GM06990 (cell line): ENCODE data around the gene HAS3.

ENCODE experiments used
- DNase-seq: peaks from one replicate; pipeline ENCODE4 v3.0.0-alpha.2; 2011; ENCODE audit not compliant: insufficient read length; ENCODE audit errors: extremely low read depth
- H3K27me3 ChIP-seq: replicated peaks from 2 replicates; pipeline ENCODE4 v1.6.0; 2011; ENCODE audit warnings: low read length; ENCODE audit not compliant: control insufficient read depth, insufficient read depth
- H3K36me3 ChIP-seq: 2 replicates; pipeline ENCODE4 v1.5.1; 2011; ENCODE audit warnings: low read length; ENCODE audit not compliant: control insufficient read depth, insufficient read depth
- H3K4me3 ChIP-seq: replicated peaks from 2 replicates; pipeline ENCODE4 v1.5.1; 2011; ENCODE audit warnings: low read depth, mild to moderate bottlenecking, control low read depth, low read length
- TF ChIP-seq, protein P1 (sequence below): IDR thresholded peaks from 2 replicates; pipeline ENCODE4 v1.5.1; 2011; ENCODE audit warnings: low read length, control low read depth, mild to moderate bottlenecking, inconsistent platforms; ENCODE audit not compliant: insufficient read depth, poor library complexity, severe bottlenecking

HAS3 gene

DNA sequence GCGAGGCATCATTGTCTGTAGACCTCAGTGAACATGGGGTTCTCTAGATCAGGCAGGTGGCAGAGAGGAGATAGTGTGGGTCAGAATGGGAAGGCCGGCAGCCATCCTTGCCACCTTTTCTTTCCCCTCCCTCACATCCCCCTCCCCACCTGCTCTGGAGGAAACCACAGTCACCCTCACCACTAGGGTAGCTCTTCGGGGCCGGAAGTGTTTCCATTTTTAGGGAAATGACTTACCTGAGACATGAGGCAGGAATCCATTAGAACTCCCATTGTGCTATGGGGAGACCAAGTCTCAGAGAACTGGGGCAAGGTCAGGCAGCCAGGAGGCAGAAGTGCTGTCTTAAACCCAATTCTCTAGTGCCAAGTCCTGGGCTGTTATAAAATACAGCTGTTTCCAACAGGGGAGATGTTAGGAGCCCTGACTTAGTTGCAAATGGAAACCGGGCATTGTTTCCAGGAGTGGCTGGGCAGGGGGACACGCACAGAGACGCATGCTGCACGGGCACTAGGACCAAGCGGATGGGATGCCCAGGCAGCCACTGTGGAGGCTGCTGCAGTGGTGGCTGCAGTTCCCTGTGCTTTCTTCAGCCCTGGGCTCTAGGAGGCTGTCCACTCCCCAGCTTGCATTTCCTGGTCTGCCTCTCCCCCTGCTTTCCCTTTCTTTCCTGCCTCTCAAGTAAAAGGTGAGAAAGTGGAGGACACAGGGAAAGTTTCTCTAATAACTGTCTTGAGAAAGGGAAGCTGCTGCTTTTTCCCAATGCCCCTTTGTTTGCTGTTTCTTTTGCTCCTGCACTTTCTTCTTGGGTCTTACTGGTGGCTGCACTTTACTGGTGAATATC is 2.8 kb downstream of the HAS3 start:
- DNase-seq = no peak
- H3K4me3 ChIP-seq = no peak overlapping the region
- no peaks in the 10 kb centered on the region for H3K27me3 ChIP-seq
- H3K36me3 ChIP-seq = peaks cover 6% of the 10 kb centered on the region
- TF ChIP-seq, protein P1, sequence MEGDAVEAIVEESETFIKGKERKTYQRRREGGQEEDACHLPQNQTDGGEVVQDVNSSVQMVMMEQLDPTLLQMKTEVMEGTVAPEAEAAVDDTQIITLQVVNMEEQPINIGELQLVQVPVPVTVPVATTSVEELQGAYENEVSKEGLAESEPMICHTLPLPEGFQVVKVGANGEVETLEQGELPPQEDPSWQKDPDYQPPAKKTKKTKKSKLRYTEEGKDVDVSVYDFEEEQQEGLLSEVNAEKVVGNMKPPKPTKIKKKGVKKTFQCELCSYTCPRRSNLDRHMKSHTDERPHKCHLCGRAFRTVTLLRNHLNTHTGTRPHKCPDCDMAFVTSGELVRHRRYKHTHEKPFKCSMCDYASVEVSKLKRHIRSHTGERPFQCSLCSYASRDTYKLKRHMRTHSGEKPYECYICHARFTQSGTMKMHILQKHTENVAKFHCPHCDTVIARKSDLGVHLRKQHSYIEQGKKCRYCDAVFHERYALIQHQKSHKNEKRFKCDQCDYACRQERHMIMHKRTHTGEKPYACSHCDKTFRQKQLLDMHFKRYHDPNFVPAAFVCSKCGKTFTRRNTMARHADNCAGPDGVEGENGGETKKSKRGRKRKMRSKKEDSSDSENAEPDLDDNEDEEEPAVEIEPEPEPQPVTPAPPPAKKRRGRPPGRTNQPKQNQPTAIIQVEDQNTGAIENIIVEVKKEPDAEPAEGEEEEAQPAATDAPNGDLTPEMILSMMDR = no peak

DNA sequence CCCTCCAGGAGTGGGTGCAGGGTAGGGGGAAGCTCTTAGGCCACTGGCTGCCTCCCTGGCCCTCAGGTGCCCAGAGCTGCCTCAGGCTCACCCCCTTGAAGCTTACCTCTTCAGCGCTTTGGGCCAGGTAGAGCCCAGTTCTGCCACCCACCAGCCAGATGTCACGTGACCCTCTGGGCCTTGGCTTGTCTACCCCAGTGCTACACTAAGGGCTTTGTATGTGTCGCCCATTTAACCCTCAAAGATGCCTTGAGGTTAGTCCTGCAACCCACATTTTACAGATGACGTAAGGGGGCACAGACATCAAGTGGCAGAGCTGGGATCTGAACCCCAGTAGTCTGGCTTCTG is 3.4 kb downstream of the HAS3 start:
- H3K4me3 ChIP-seq = no peak overlapping the region
- H3K36me3 ChIP-seq = peaks cover 6% of the 10 kb centered on the region
- no peak for DNase-seq
- TF ChIP-seq, protein P1 = no peak
- H3K27me3 ChIP-seq = no peaks in the 10 kb centered on the region

DNA sequence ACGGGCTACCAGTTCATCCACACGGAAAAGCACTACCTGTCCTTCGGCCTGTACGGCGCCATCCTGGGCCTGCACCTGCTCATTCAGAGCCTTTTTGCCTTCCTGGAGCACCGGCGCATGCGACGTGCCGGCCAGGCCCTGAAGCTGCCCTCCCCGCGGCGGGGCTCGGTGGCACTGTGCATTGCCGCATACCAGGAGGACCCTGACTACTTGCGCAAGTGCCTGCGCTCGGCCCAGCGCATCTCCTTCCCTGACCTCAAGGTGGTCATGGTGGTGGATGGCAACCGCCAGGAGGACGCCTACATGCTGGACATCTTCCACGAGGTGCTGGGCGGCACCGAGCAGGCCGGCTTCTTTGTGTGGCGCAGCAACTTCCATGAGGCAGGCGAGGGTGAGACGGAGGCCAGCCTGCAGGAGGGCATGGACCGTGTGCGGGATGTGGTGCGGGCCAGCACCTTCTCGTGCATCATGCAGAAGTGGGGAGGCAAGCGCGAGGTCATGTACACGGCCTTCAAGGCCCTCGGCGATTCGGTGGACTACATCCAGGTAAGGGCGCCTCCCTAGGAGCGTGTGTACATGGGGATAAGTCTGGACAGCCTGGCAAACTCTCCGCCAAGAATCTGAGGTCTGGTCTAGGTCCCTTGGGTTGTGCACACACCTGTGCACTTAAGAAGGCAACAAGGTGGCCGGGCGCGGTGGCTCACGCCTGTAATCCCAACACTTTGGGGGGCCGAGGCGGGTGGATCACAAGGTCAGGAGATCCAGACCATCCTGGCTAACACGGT is 4.2 kb downstream of the HAS3 start:
- no peak for DNase-seq
- no peak overlapping the region for H3K4me3 ChIP-seq
- H3K36me3 ChIP-seq = peaks cover 6% of the 10 kb centered on the region
- TF ChIP-seq, protein P1 = no peak
- H3K27me3 ChIP-seq = no peaks in the 10 kb centered on the region

DNA sequence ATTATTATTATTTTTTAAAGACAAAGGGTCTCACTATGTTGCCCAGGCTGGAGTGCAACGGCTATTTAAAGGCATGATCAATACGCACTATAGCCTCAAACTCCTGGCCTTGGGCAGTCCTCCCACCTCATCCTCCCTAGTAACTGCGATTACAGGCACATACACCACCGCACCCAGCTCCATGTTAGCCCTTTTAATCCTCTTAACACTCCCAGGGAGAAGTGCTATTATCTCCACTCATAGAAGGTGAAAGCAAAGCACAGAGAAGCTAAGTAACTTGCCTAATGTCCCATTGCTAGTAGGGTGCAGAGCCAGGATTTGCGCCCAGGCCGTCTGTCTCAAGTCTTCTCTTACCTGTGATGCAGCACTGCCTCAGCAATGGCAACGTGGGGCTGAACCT is 5.0 kb downstream of the HAS3 start:
- TF ChIP-seq, protein P1 = no peak
- Histone ChIP-seq H3K36me3 (peaks cover 6% of the 10 kb centered on the region), H3K4me3 (no peak overlapping the region), H3K27me3 (no peaks in the 10 kb centered on the region)
- no peak for DNase-seq

DNA sequence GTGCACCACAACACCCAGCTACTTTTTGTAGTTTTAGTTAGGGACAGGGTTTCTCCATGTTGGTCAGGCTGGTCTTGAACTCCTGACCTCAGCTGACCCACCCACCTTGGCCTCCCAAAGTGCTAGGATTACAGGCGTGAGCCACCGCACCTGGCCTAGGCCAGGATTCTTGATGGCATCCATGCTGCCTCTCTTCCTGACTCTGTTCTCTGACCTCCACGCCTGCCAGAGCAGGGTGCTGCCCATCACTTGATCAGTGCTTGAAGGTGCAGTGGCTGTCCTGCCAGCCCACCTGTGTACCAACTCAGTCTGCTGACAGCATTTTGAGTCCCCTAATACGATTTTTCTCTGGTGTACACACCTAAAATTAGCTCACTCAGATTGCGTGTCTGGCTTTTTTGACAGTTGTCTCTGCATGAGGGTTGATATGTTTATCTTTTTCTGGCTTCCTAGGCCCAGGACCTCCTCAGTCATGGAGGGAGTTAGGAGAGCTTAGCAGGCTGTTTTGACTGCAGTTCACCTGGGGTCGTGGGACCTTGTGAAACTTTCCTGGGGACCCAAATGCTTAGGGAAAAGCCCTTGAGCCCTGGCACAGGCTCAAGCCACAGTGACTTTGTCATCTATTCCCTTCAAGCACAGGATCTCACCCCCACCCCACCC is 5.9 kb downstream of the HAS3 start:
- no peak for DNase-seq
- Histone ChIP-seq H3K4me3 (no peak overlapping the region), H3K36me3 (peaks cover 6% of the 10 kb centered on the region), H3K27me3 (no peaks in the 10 kb centered on the region)
- TF ChIP-seq, protein P1 = no peak
